K562 (cell line): ENCODE results near the gene IRF8. TPM values are rescaled to one million over a fixed set of nuclear protein-coding genes. Genes with fewer than 3 reads are reported as not detected.

Source experiments
- BRD4 ChIP-seq: fragments of 200-600 bp; sonication (generic); IDR thresholded peaks from 2 replicates; pipeline ENCODE4 v1.6.1; 2017; ENCODE audit warnings: inconsistent platforms
- E4F1 ChIP-seq: fragments of 250-450 bp; sonication (Bioruptor Pico); IDR thresholded peaks from 2 replicates; pipeline ENCODE4 v1.5.0; 2021; ENCODE audit warnings: mild to moderate bottlenecking, borderline replicate concordance
- FUS ChIP-seq: fragments of 200-400 bp; formaldehyde crosslinking; optimal IDR thresholded peaks from 2 replicates; pipeline ENCODE3; 2017; ENCODE audit warnings: low read depth, low read length
- GATA2 ChIP-seq: sonication (generic); formaldehyde crosslinking; IDR thresholded peaks from 2 replicates; pipeline ENCODE4 v1.4.0; 2020; ENCODE audit warnings: mild to moderate bottlenecking, missing genetic modification reagents
- ID3 ChIP-seq, 2 experiments: fragments of 250-450 bp in 1 of 2; fragments of 450-650 bp in 1 of 2; sonication (Bioruptor Pico) in 1 of 2; IDR thresholded peaks; 2 replicates each; pipeline versions ENCODE4 v1.6.1 to v1.8.0; 2016 to 2021; ENCODE audit warnings: mild to moderate bottlenecking in 2 of 2, moderate library complexity in 2 of 2, missing compliant biosample characterization in 1 of 2, missing genetic modification characterization in 1 of 2
- MTF1 ChIP-seq: fragments of 250-450 bp; sonication (Bioruptor Pico); IDR thresholded peaks from 2 replicates; pipeline ENCODE4 v1.9.0; 2021; ENCODE audit warnings: moderate library complexity, mild to moderate bottlenecking, inconsistent platforms, borderline replicate concordance
- NCOA6 ChIP-seq: fragments of 450-650 bp; IDR thresholded peaks from 2 replicates; pipeline ENCODE4 v1.6.1; 2017; ENCODE audit warnings: mild to moderate bottlenecking
- PRDM10 ChIP-seq: fragments of 450-650 bp; IDR thresholded peaks from 2 replicates; pipeline ENCODE4 v1.6.1; 2018; ENCODE audit not compliant: partially characterized antibody
- ZKSCAN8 ChIP-seq: fragments of 200-800 bp; sonication (Bioruptor generic); IDR thresholded peaks from 2 replicates; pipeline ENCODE4 v1.6.1; 2016; ENCODE audit warnings: missing genetic modification characterization, missing compliant biosample characterization
- ZNF592 ChIP-seq: fragments of 450-650 bp; IDR thresholded peaks from 2 replicates; pipeline ENCODE4 v1.6.1; 2017; ENCODE audit warnings: antibody characterized with exemption, mild to moderate bottlenecking
- ZNF764 ChIP-seq: fragments of 250-450 bp; sonication (Bioruptor Pico); IDR thresholded peaks from 2 replicates; pipeline ENCODE4 v1.4.0; 2020; ENCODE audit warnings: low read depth, mild to moderate bottlenecking, moderate library complexity
- polyA plus RNA-seq, 8 experiments: library from polyadenylated mRNA; depleted of rRNA in 4 of 8; stranded (reverse) in 5 of 8; unstranded in 3 of 8; fragments of >200 nt; fragmentation: Nextera tagmentation in 2 of 8; fragmentation: Illumina TruSeq in 1 of 8; extraction: Ambion mirVana in 2 of 8; extraction: Trizol in 1 of 8; gene quantifications; 2 replicates each; pipeline versions ENCODE4 v1.2.1 to v1.2.3, GENCODE V29; 2011 to 2014; ENCODE audit warnings: inconsistent platforms in 1 of 8, missing spikeins in 1 of 8
- total RNA-seq, 7 experiments: library from RNA; depleted of rRNA in 6 of 7; stranded (reverse); fragments of >200 nt in 6 of 7; fragmentation: Illumina TruSeq in 2 of 7; extraction: Trizol in 2 of 7; gene quantifications; 2 replicates each; pipeline versions ENCODE4 v1.2.1 to v1.2.3, GENCODE V29; 2011 to 2021; ENCODE audit warnings: low replicate concordance in 1 of 7

The IRF8 gene
- total and polyA plus RNA-seq, 9 of the 15 experiments (the other 6 are each of a cell fraction or from before 2014, with no cell fraction given) = 0.01 to 0.98 TPM; not detected in 7

- TF ChIP-seq PRDM10 (no peak), ID3 (CRISPR knock-in tag; IDR thresholded peaks at IDR 0.05) (no peak), ID3 (tag; IDR thresholded peaks at IDR 0.05) (no peak), GATA2 (CRISPR knock-in tag) (no peak), BRD4 (no peak), ZNF592 (no peak), ZNF764 (CRISPR knock-in tag) (no peak), E4F1 (CRISPR knock-in tag) (no peak), FUS (no peak), NCOA6 (no peak), ZKSCAN8 (CRISPR knock-in tag) (no peak), MTF1 (CRISPR knock-in tag) (no peak)
Observed at GRCh38 chr16:85885537-85885936, 13.4 kb upstream of the IRF8 start (continued).
